HG02884 (cell line): Measurements from ENCODE around the gene PITPNM3.
"Not testable (repeated sequence)": the region's sequence is repeated elsewhere in the genome, so short reads cannot be mapped to it uniquely, and the experiment has no call there.

Experiments
- ATAC-seq: cut with Tn5 transposase; IDR thresholded peaks from one replicate; pipeline ENCODE4 v1.9.1; 2021; ENCODE audit warnings: mild to moderate bottlenecking, moderate library complexity; ENCODE audit not compliant: unreplicated experiment

Gene PITPNM3

DNA sequence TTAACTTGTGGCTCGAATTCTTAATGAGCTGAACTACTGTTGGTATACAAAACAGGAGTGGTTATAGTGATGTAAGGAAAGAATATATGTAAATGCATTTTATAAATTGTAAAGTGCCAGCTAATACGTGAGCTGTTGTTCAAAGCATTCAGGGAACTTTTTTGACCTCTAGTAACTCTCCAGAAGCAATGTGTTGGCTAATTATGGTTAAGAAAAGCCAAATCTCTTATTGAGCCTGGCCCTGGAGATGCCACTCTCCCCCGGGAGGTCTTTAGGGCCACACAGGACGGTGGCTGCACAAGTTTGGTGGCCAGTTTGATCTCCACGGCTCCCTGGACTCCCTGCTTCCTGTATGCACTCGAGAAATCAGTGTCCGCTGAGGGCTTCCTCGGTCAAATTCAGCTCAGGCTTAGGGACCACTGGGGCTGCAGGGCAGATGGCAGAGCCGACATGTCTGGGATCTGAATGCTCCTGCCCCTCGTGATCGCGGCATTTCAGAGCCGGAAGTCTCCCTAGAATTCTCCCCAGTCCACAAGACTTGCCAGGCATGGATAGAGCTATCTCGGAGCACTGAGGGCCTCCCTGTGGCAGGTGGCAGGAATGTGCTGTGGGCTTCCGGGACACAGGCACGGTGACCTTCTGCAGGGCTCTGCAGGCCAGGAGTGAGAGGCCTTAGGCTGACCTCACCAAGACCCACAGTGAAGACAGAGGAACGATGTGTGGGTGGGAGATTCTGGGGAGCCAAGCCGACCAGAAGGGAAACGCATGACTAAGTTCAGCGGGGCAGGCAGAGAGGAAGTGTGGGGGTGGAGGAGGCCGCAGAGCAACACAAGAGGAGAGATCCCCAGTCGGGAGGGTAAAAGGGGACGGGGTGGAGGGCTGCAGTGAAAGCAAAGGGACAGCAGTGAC, 18.6 kb upstream of the PITPNM3 start:
- ATAC-seq, result no peak

- ATAC-seq, result no peak
Observed at GRCh38 chr17:6573982-6574686, 17.8 kb upstream of the PITPNM3 start.

GRCh38 chr17:6573495-6573894, 17.1 kb upstream of the PITPNM3 start:
- not testable (repeated sequence) for ATAC-seq

DNA sequence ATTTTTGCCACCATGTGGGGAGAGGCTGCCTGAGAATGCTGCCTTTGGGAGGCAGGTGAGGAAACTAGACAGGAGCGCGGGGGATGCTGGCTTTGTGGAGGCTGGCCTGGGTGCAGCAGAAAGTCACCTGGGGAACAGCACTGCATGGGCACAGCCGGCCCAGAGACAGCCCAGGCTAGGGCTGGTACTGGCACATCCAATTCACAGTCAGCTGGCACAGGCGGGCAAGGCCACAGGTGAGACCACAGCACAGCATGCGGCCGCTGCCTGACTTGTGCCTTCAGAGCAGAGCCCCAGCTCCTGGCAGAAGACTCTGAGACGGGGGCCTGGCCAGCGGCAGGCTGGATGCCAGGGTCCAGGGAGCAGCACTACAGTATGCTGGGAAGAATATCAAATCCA, 16.6 kb upstream of the PITPNM3 start:
- no peak for ATAC-seq

GRCh38 chr17:6571452-6571781, 15.1 kb upstream of the PITPNM3 start:
- ATAC-seq, result no peak

GRCh38 chr17:6570731-6571451, 14.5 kb upstream of the PITPNM3 start:
- ATAC-seq, result no peak

GRCh38 chr17:6569370-6570285, 13.3 kb upstream of the PITPNM3 start:
- no peak for ATAC-seq

GRCh38 chr17:6568184-6568758, 11.9 kb upstream of the PITPNM3 start:
- ATAC-seq, result no peak

GRCh38 chr17:6567528-6568183, 11.3 kb upstream of the PITPNM3 start:
- no peak for ATAC-seq

DNA sequence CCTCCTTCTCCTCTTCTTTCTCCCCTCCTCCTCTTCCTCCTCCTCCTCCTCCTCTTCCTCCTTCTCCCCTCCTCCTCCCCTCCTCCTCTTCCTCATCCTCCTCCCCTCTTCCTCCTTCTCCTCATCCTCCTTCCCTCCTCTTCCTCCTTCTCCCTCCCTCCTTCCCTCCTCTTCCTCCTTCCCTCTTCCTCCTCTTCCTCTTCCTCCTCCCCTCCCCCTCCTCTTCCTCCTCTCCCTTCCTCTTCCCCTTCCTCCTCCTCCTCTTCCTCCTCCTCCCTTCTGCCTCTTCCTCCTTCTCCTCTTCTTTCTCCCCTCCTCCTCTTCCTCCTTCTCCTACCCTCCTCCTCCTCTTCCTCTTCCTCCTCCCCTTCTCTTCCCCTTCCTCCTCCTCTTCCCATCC, 5.1 kb upstream of the PITPNM3 start:
- no peak for ATAC-seq

DNA sequence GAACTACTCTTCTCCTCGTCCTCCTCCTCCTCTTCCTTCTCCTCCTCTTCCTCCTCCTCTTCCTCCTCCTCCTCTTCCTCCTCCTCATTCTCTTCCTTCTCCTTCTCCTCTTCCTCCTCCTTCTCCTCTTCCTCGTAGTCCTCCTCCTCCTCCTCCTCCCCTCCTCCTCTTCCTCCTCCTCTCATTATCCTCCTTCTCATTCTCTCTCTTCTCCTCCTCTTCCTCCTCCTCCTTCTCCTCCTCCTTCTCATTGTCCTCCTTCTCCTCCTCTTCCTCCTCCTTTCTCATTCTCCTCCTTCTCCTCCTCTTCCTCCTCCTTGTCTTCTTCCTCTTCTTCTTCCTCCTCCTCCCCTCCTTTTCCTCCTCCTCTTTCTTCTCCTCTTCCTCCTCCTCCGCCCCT, 4.1 kb upstream of the PITPNM3 start:
- ATAC-seq, result no peak

GRCh38 chr17:6559753-6560215, 3.4 kb upstream of the PITPNM3 start:
- ATAC-seq, result no peak

DNA sequence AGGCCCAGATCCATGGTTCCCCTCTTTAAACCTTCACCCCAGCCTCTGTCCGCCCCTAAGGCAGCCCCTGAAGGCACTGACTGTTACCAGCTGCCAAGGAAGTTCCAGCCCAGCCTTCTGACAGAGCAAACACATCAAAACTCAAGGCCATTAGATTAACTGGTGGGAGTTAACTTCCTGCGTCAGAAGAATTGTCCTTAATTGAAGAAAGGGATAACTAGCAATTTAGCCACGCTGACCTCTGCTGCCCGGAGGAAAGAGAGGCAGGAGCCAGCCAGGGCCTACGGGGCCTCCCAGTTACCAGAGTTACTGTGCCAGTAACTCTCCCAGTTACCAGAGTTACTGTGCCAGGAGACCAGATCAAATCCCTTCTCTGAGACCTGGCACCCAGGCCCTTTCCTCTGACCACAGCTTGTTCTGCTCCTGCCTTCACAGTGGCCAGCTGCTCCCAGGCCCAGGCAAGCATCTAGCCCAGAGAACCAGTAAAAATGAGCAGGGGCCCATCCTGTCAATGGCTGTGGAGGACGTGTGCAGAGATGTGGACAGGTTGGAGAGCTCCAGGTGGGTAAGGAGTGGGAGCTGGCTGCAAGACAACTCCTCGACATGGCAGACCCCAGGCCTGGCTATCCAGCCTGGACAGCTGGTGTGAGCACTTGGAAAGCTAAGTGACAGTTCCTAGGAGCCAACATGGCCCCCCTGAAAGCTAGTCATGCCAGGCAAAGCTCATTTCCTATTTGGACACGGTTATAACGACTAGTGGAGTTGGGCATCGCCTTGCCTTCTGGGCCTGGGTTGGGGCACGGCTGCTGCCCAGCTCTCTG, 2.8 kb upstream of the PITPNM3 start:
- no peak for ATAC-seq

DNA sequence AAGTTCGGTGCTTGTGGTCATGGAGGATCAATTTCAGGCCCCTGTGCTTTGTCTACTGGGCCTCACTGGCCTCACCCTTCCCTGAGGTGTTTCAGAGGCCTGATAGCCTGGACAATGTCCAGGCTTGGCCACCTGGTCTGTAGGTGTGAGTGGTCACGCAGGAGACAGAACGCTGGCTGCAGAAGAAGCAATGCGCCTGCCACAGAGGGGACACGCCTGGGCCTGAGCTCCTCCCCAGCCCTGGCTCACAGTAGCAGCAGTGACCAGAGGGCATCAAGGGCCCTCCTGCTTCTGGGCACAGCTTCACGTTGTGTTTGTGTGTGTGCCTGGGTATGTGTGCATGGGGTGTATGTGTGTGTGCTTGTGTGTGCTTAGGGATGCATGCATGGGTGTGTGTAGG, 1.9 kb upstream of the PITPNM3 start:
- ATAC-seq, result no peak

DNA sequence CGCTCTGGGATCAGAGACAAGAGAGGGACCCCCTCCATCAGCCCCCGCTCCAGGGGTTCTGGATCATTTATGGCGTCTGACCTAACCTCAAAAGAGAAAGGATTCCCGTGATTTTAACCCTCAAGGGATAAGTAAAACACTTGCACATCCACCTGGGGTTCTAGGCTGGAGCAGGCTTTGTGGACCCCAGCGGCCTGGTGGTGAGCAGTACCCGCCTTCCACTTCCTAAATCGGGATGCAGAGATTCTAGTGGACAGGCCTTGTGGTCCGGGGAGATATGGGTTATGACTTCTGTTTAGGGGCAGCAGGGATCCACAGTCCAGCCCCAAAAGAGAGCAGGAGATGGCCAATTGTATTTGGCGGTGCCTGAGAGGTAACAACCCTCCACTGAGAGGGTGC, 684 bp upstream of the PITPNM3 start:
- no peak for ATAC-seq

DNA sequence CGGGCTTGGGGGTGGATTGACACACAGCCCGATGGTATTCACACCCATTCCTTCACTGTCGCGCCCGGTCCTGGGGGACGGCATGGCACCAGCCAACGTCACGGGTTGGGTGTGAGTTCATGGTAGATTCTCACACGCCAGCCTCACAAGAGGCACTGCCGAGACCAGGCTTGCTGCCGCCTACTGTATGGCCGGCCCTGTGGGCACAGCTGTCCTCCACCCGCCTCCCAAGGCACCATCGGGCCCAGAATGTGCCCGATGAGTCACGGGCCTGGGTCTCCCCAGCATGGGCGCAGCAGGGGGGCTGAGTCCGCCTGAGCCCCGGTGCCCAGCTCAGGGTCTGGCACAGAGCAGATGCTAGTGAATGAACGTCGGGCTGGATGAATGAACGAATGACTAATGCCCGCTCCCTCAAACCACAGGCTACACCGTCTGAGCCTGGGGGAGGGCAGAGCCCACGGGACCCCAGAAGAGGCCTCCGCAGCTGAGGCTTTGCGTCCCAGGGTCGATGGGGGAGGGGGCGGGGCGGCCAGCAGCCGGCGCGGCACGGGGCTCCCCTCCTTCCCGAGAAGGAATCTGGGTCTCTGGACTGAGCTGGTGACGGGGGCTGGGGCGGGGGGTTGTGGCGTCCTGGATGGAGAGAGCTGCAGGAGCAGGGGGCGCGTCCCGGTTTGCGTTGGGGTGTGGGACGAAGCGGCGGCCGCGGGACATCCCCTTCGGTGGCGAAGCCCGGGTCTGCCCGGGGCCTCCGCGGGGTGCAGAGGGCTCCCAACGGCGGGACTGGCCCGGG, 829 bp downstream of the PITPNM3 start:
- no peak for ATAC-seq

DNA sequence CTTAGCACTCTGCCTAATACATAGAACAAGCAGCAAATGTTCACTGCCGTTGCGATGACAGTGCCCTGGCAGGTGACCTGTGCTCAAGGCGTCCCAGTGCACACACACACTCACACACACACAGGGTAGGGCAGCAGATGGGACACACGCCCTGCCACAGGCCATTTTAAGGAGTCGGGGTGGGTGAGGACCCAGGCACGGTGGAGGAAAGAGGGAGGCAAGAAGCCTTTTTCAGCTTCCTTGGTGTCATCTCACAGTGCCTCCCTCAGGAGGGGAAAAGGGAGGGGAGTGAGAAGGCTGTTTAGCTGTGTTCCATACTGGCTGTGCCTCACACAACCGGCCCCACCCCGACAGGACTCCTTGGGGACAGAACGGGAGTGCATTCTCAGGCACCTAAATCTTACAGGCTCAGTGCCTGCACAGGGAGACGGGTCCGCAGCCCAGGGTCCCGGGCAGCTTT, 1.5 kb downstream of the PITPNM3 start:
- ATAC-seq, result no peak

DNA sequence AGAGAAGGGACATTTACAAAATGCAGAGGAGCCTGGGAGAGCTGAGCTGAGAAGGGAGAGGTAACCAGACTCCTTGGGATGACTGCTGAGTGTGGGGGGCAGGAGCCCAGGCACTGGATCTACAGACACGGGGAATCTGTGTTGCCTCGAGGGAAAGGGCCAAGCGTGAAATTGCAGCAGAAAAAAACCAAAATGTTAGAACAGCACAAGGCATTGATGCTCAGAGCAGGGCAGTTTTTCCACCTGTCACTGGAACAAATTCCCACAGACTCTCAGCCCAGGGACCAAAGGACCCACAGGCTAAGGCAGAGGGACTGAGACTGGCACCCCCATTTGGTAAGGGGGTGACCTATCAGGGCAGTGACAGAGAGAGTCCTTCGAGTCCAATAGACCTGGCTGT, 2.0 kb downstream of the PITPNM3 start:
- no peak for ATAC-seq
